DOHH2 (cell line): ENCODE measurements around the gene EARS2.

ENCODE experiments used
- H3F3A ChIP-seq: fragments of 200-600 bp; sonication (generic), shearing (Covaris generic); 2 replicates; pipeline ENCODE4 v1.6.0; 2016; ENCODE audit warnings: antibody characterized with exemption, mild to moderate bottlenecking; ENCODE audit not compliant: control insufficient read depth, insufficient read depth
- H3K27ac ChIP-seq: fragments of 200-600 bp; sonication (generic); 2 replicates; pipeline ENCODE4 v1.5.1; 2014; ENCODE audit warnings: low read depth, mild to moderate bottlenecking, low read length, moderate library complexity
- H3K27me3 ChIP-seq: fragments of 200-600 bp; sonication (generic); 2 replicates; pipeline ENCODE4 v1.6.1; 2014; ENCODE audit warnings: mild to moderate bottlenecking, low read length, mixed read lengths; ENCODE audit not compliant: control insufficient read depth
- H3K36me3 ChIP-seq: fragments of 200-600 bp; sonication (generic); 2 replicates; pipeline ENCODE4 v1.6.1; 2014; ENCODE audit warnings: mild to moderate bottlenecking, low read length, moderate library complexity, mixed read lengths; ENCODE audit not compliant: control insufficient read depth
- H3K4me1 ChIP-seq: fragments of 200-600 bp; sonication (generic); 2 replicates; pipeline ENCODE4 v1.6.1; 2014; ENCODE audit warnings: mild to moderate bottlenecking, low read length, mixed read lengths; ENCODE audit not compliant: control insufficient read depth
- H3K4me2 ChIP-seq: fragments of 200-600 bp; sonication (generic); 2 replicates; pipeline ENCODE4 v1.6.0; 2014; ENCODE audit warnings: mild to moderate bottlenecking, low read length, moderate library complexity
- H3K4me3 ChIP-seq: fragments of 200-600 bp; sonication (generic); 2 replicates; pipeline ENCODE4 v1.5.1; 2014; ENCODE audit warnings: mild to moderate bottlenecking, low read length, mixed read lengths
- H3K79me2 ChIP-seq: fragments of 200-600 bp; sonication (generic); 2 replicates; pipeline ENCODE4 v1.6.1; 2014; ENCODE audit warnings: mild to moderate bottlenecking, low read length, mixed read lengths; ENCODE audit not compliant: control insufficient read depth
- H3K9me2 ChIP-seq: fragments of 200-600 bp; sonication (generic); replicated peaks from 2 replicates; pipeline ENCODE4 v1.6.1; 2014; ENCODE audit warnings: mild to moderate bottlenecking, low read length, mixed read lengths; ENCODE audit not compliant: control insufficient read depth
- H3K9me3 ChIP-seq: fragments of 200-600 bp; sonication (generic); 2 replicates; pipeline ENCODE4 v1.6.1; 2014; ENCODE audit warnings: antibody characterized with exemption, low read length, mixed read lengths; ENCODE audit not compliant: control insufficient read depth, insufficient read depth
- H4K20me1 ChIP-seq: fragments of 200-600 bp; sonication (generic); 2 replicates; pipeline ENCODE4 v1.6.0; 2014; ENCODE audit warnings: low read depth, mild to moderate bottlenecking, antibody characterized with exemption, low read length, moderate library complexity; ENCODE audit not compliant: control insufficient read depth, insufficient read depth
- CTCF ChIP-seq: fragments of 200-600 bp; sonication (generic); IDR thresholded peaks from one replicate; pipeline ENCODE4 v1.5.1; 2014; ENCODE audit warnings: antibody characterized with exemption, mild to moderate bottlenecking, low read depth, low read length; ENCODE audit not compliant: poor library complexity, severe bottlenecking
- EZH2phosphoT487 ChIP-seq: fragments of 200-600 bp; sonication (generic); IDR thresholded peaks from 2 replicates; pipeline ENCODE4 v1.6.1; 2017; ENCODE audit warnings: borderline replicate concordance, mild to moderate bottlenecking, antibody characterized with exemption, low read length, moderate library complexity, mixed read lengths

Gene EARS2

DNA sequence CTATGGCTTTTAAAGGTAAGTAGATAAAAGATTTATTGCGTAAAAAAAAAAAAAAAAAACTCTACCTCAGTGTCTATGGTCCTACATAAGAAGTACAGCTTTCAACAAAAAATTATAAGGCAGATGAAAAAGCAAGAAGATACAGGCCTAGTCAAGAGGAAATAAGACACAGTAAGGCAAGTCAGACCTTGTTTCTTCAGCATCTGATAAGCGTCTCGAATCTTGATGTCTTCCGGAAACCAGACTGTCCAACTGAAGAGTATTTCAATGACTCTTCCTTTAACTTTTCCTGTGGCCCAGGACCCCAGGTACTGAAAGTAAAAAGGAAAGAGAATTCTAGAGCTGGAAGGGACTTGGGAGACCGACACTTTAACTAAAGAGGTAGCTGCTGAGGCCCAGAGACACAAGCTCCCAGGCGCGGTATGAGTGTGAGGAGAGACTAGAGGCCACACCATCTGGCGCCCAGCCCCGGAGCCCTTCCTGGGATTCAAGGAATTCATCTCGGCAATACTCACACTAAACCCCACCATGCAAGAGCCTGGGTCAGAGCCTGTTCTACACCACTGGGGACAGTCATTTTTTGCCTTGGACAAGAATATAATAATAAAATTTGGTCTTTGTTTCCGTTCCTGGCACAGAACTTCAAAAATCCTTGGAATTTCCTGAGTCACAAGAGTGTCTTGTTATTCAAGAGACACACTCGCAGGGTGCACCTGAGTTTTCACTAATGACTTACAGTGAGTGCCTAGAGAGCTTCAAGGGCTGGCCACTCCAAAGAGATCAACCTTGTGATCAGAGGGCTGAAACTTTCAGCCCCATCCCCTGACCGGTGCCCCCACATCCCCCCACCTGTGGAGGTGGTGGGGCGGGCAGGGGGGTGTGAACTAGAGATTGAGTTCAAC, 65.4 kb downstream of the EARS2 start:
- H3K79me2 ChIP-seq: peaks cover 96% of the 10 kb centered on the region
- H3K36me3 ChIP-seq: peaks cover 99% of the 10 kb centered on the region
- no peak overlapping the region for H3K4me2 ChIP-seq
- no peaks in the 10 kb centered on the region for H3K9me3 ChIP-seq
- H3K27me3 ChIP-seq: no peaks in the 10 kb centered on the region
- H3K27ac ChIP-seq: no peak overlapping the region
- no peak overlapping the region for H3K4me3 ChIP-seq
- no peaks in the 10 kb centered on the region for H3K4me1 ChIP-seq
- peaks cover 15% of the 10 kb centered on the region for H3F3A ChIP-seq
- no peaks in the 10 kb centered on the region for H3K9me2 ChIP-seq
- peaks cover 52% of the 10 kb centered on the region for H4K20me1 ChIP-seq
- TF ChIP-seq EZH2phosphoT487 (no peak), CTCF (no peak)

GRCh38 chr16:23486480-23486879, 70.7 kb downstream of the EARS2 start:
- H3K27me3 ChIP-seq: no peaks in the 10 kb centered on the region
- H3F3A ChIP-seq: peaks cover 11% of the 10 kb centered on the region
- no peaks in the 10 kb centered on the region for H3K9me3 ChIP-seq
- H3K4me1 ChIP-seq: no peaks in the 10 kb centered on the region
- peaks cover 45% of the 10 kb centered on the region for H4K20me1 ChIP-seq
- no peaks in the 10 kb centered on the region for H3K9me2 ChIP-seq
- no peak overlapping the region for H3K4me2 ChIP-seq
- H3K36me3 ChIP-seq: peaks cover 97% of the 10 kb centered on the region
- H3K4me3 ChIP-seq: no peak overlapping the region
- TF ChIP-seq CTCF: no peak
- H3K79me2 ChIP-seq: peaks cover 85% of the 10 kb centered on the region
- H3K27ac ChIP-seq: no peak overlapping the region

DNA sequence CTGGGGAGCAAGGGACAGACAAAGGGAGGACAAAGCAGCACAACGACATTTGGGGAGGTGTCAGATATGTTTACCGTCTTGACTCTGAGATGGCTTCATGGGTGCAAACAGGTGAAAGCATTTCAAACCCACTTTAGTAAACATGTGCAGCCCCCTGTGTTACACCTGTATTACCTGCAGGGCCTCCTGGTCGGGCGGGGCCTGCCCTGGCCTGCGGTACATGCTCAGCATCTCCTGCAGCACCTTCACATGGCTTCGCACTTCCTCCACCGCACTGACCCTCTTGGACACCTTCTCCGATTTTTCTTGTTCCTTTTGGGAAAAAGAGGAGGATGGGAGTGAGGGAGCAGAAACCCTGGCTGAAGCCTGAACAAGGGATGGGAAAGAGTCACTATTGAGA, 71.3 kb downstream of the EARS2 start:
- Histone ChIP-seq H3K79me2 (peaks cover 80% of the 10 kb centered on the region), H3K4me2 (no peak overlapping the region), H3K9me2 (no peaks in the 10 kb centered on the region), H4K20me1 (peaks cover 41% of the 10 kb centered on the region), H3K36me3 (peaks cover 97% of the 10 kb centered on the region), H3K4me1 (no peaks in the 10 kb centered on the region), H3K4me3 (no peak overlapping the region), H3K27ac (no peak overlapping the region), H3K9me3 (no peaks in the 10 kb centered on the region), H3F3A (peaks cover 9% of the 10 kb centered on the region), H3K27me3 (no peaks in the 10 kb centered on the region)
- TF ChIP-seq EZH2phosphoT487: no peak
- no peak for TF ChIP-seq CTCF
